GM15510 (cell line): ENCODE data around the gene SSNA1.

Experiments used
- POLR2A ChIP-seq: IDR thresholded peaks from 3 replicates; pipeline ENCODE4 v1.6.1; 2011; ENCODE audit warnings: borderline replicate concordance; ENCODE audit not compliant: insufficient read length; ENCODE audit errors: extremely low read depth

SSNA1 gene

GRCh38 chr9:137213160-137214060 is 24.9 kb downstream of the SSNA1 start:
- TF ChIP-seq POLR2A = no peak

- TF ChIP-seq POLR2A = no peak
Measured at GRCh38 chr9:137214620-137215019, 26.1 kb downstream of the SSNA1 start.

- TF ChIP-seq POLR2A = no peak
Measured at GRCh38 chr9:137215196-137215986, 26.9 kb downstream of the SSNA1 start.

- no peak for TF ChIP-seq POLR2A
Measured at GRCh38 chr9:137216188-137216965, 27.9 kb downstream of the SSNA1 start.

- TF ChIP-seq POLR2A = no peak
Measured at GRCh38 chr9:137217276-137218211, 29.1 kb downstream of the SSNA1 start.

GRCh38 chr9:137218212-137218753 is 29.8 kb downstream of the SSNA1 start:
- no peak for TF ChIP-seq POLR2A

- no peak for TF ChIP-seq POLR2A
Measured at GRCh38 chr9:137218754-137219271, 30.3 kb downstream of the SSNA1 start.

- no peak for TF ChIP-seq POLR2A
Measured at GRCh38 chr9:137219757-137220316, 31.4 kb downstream of the SSNA1 start.

GRCh38 chr9:137220317-137221094 is 32.0 kb downstream of the SSNA1 start:
- TF ChIP-seq POLR2A = no peak

GRCh38 chr9:137221095-137221505 is 32.6 kb downstream of the SSNA1 start:
- TF ChIP-seq POLR2A = no peak

GRCh38 chr9:137221506-137222111 is 33.1 kb downstream of the SSNA1 start:
- no peak for TF ChIP-seq POLR2A
